T-helper 22 cell (primary cell): ENCODE measurements around the gene AHI1.

ENCODE experiments used
- DNase-seq: peaks from one replicate; pipeline ENCODE4 v3.0.0-alpha.2; 2020; ENCODE audit warnings: low read depth

AHI1 gene

DNA sequence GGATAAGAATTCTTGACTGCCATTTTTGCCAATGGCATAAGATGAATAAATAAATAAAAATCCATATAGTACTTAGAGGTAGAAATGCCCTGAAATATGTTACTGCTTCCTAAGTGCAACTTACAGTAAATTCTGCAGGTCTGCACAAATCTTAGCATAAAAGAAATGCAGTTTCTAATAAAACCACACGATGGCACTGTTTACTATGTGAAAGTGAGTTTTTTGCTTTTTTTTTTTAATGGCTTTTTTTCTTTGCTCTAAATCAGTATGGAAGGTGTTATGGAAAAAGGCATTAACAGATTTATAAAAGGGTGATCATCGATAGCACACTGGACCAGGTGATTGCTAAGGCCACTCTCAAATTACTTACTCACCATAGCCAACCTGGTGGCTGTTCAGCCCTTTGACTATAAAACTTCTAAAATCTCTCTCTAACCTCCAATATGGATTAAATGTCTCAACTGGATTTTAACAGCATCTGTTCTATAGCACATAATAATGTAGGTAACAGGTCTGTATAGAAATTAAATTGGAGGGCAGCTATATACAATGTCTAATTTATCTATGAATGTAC lies 45.8 kb downstream of the AHI1 start:
- DNase-seq = no peak

GRCh38 chr6:135449246-135449645 lies 48.3 kb downstream of the AHI1 start:
- no peak for DNase-seq

- no peak for DNase-seq
Observed at GRCh38 chr6:135440087-135440792, 57.3 kb downstream of the AHI1 start.

DNA sequence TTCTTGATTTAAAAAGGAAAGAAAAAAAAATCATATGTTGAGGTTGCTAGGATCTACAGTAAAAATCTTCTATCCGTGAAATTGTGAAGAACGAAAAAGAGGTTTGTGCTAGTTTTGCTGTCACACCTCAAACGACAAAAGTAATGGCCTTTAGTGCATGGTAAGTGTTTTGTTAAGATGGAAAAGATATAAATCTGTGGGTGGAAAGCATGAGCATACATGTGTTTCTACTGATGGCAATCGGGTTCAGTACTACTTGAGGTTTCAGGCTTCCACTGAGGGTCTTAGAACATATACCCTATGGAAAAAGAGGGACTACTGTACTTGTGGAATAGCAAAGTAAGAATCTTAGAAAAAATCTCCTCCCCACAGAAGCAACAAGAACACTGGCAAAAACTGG lies 58.0 kb downstream of the AHI1 start:
- no peak for DNase-seq

- DNase-seq = no peak
Observed at GRCh38 chr6:135438907-135439535, 58.5 kb downstream of the AHI1 start.

- DNase-seq = no peak
Observed at GRCh38 chr6:135434991-135435390, 62.5 kb downstream of the AHI1 start.

GRCh38 chr6:135434095-135434494 lies 63.4 kb downstream of the AHI1 start:
- no peak for DNase-seq

DNA sequence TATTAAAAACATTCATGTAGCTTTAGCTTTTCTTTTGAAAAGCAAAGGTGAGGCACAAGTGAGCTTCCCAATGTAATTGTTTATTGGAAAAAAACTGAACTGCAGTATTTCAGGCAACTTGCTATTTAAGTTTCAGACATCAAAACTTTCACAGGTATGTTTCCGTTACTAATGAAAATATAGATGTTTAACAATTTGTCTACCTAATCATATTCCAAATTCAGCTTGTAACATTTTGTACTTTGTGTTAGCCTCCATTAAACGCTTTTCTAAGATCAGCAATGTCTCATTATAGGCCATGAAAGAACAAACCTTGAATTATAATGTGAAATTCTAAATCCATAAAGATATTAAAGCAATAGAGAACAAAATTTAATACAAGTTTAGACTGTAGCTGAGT lies 69.5 kb downstream of the AHI1 start:
- no peak for DNase-seq

DNA sequence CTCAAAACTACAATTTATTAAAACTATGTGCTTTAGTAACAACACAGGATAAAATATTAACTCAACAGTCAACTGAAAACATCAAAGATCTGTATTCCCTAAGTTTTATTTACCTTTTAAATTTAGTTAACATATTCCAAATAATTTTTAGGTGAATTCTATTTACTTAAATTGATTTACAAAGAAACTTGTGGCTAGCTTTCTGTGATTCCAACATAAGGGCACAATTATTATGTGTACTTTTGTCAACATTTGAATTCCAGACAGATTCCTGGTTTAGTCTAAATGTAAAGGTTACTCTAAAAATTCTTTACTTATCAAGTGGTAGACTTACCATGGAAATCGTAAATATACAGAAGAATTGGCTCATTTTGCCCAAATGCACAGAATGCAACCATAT lies 70.7 kb downstream of the AHI1 start:
- DNase-seq = no peak

DNA sequence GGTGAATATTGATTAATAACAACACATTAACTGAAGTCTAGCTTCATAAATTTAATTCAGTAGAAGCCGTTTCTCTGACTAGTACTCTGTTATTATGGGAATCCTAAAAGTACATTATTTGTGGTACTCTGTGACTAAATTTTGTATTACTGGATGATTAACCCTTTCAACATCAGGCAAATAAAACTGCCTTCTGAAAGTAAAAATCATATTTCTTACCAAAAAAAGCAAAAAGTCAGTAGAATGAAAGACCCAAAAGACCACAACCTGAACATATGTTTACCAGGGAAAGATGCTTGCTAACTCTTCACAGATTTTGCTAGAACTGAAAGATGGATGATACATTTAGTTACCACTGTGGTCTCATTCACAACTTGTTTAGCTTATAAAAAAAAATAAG lies 73.2 kb downstream of the AHI1 start:
- DNase-seq = no peak

DNA sequence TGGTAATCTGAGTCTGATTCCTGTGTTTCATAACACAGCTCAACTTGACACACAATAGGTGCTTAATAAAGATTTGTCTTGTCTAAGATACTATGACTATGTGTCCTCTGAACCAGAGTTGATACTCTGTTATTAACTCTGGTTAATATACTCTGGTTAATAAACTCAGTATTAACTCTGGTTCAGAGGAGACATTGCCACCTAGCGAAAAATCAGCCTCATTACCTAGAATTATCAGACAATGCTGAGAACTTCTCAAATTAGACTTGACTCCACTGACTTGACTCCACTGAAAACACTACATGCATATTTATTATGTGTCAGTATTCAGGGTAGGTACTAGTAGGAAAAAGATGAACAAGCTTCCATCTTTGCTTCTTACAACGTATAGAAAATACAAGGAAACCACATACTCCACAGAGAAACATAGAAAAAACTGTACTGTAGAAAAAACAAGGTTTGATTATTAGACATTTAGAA lies 73.9 kb downstream of the AHI1 start:
- no peak for DNase-seq

DNA sequence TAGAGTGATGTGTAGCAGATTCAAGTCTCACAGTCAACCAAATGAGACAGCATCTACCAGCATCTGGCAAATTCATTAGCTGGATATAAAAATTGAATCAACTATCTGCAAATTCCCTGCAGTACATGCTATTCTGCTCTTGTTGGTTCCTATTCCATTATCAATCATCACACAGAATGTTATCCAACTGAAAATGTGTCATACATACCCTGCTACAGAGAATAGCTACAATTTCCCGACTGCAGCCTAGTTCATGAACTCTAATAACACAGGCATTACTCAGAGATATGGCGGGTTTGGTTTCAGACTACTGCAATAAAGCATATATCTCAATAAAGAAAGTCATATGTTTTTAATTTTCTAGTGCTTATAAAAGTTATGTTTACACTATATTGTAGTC lies 78.4 kb downstream of the AHI1 start:
- DNase-seq = no peak

DNA sequence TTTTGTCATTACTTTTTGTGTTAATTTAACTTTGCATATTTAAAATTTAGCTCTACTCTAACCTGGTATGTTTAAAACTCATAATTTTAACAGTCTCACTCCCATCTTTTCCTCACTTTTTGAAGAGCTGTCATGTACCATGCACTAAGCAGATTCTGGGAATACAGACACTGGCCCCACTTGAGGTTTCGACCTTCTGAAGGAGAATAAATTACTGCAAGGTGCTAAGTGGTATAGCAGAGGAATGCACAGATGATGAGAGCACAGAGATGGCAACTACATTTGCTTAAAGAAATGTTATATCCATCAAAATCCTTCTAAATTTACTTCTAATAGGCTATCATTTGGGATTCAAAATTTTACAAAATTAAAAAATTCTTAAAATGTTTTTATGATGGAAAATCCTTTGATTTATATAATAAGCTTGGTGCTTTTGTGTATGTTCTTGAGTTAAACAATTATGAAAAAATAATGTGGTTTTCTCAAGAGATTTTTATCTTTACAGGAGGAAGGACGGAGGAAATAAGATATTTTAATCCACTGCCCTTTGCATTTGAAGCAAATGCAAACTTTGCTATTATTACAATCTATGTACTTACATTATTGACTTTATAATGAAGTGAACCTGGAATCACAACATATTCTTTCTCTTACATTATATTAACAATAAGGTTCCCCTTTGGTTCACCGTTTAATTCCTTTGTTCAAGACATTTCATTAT lies 79.3 kb downstream of the AHI1 start:
- no peak for DNase-seq

GRCh38 chr6:135412761-135413160 lies 84.8 kb downstream of the AHI1 start:
- no peak for DNase-seq

DNA sequence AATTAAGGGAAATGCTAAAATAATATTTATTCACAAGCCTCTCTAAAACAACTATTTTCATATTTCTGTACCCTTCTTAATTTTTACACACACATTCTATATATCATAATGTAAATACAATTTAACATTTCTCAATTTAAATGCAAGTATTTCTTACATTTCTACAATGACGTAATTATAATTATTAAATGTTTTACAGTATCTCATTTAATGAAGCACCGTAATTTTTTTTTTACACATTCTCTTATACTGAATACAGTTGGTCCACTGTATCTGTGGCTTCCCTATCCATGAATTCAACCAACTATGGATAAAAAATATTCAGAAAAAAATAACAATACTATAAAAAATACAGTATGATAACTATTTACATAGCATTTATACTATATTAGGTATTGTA lies 85.7 kb downstream of the AHI1 start:
- DNase-seq = no peak

- no peak for DNase-seq
Observed at GRCh38 chr6:135411339-135411738, 86.2 kb downstream of the AHI1 start.

DNA sequence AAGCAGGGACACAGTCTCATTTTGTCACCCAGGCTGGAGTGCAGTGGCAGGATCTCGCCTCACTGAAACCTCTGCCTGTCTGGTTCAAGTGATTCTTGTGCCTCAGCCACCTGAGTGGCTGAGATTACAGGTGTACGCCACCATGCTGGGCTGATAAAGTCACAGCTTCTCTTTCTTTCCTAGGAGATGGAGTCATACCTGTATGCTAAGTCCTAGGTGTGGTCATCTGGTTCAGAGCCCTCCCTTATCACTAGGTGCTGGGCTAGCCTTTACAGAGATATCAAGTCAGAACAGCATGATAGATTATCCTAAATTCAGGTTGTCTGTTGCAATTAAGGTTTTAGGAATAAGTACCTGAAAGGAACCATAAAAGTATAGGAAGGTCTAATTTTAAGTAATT lies 86.7 kb downstream of the AHI1 start:
- DNase-seq = no peak

- no peak for DNase-seq
Observed at GRCh38 chr6:135403584-135403983, 94.0 kb downstream of the AHI1 start.

- DNase-seq = no peak
Observed at GRCh38 chr6:135402311-135402710, 95.2 kb downstream of the AHI1 start.

DNA sequence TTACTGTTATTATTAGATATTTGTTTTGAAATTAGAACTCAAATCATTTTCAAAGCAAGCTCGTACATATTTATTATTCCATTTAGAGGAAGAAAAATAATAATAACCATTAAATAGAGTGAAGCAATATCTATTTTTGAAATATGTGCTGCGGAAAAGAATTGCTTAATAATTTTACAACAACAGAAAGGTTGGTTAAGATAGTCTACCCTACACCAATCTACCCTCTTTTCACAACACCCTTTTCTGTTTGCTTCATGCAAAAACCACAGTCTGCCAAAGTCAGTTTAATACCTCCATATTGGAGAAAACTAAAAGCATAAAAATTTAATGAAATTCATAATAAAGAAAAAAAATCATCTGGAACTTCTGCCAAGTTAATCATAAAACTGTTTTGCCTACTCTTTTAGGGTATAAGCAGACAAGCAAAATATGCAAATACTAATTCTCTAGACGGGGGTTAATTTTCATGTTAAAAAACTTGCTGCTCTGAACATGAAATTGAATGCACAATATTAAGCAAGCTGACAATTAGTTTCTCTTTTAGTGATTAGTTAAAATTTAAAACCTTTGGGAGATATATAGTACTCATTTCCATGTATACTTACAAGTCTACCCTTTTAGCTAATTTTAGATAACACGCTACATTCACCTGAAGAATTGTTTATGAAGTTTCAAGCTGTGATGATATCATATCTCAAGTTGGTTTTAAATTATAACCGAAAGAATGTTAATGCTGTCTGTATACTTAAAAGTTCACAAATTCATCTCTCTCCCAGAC lies 100.2 kb downstream of the AHI1 start:
- DNase-seq = no peak

GRCh38 chr6:135395136-135395535 lies 102.4 kb downstream of the AHI1 start:
- DNase-seq = no peak

GRCh38 chr6:135393289-135393688 lies 104.3 kb downstream of the AHI1 start:
- DNase-seq = no peak
